ENCODE data around the gene BARHL1. TPM values are rescaled to one million over a fixed set of nuclear protein-coding genes. Genes with fewer than 3 reads are reported as not detected.

The BARHL1 gene
- total and polyA plus RNA-seq, 2 experiments from 2014 or later: not detected

- H3K4me1 ChIP-seq (ENCODE audit: low read depth): peaks cover 3% of the 10 kb centered on the region
- peaks cover 5% of the 10 kb centered on the region for H3K36me3 ChIP-seq
- no peak overlapping the region for H3K4me3 ChIP-seq
- no peak overlapping the region for H3K27ac ChIP-seq
- no peak for TF ChIP-seq CTCF (IDR thresholded peaks at IDR 0.05; ENCODE audit: low read depth, low read length)
- DNase-seq (ENCODE audit: low read depth in 1 of 2, low spot score in 1 of 2): peak in 1 of 2 donors; percentile 42
- no peaks in the 10 kb centered on the region for H3K9me3 ChIP-seq (ENCODE audit: low read depth)
- H3K27me3 ChIP-seq: peaks cover 29% of the 10 kb centered on the region
These were observed 14.8 kb downstream of the BARHL1 start for GRCh38 chr9:132597073-132597775.

- no peaks in the 10 kb centered on the region for H3K9me3 ChIP-seq (ENCODE audit: low read depth)
- H3K4me1 ChIP-seq (ENCODE audit: low read depth): peaks cover 3% of the 10 kb centered on the region
- no peak for DNase-seq (ENCODE audit: low read depth in 1 of 2, low spot score in 1 of 2)
- H3K27me3 ChIP-seq: peaks cover 7% of the 10 kb centered on the region
- H3K4me3 ChIP-seq: no peak overlapping the region
- H3K27ac ChIP-seq: no peak overlapping the region
- no peaks in the 10 kb centered on the region for H3K36me3 ChIP-seq
- TF ChIP-seq CTCF (IDR thresholded peaks at IDR 0.05; ENCODE audit: low read depth, low read length): no peak
These were observed 18.0 kb downstream of the BARHL1 start for GRCh38 chr9:132600326-132600984.

- Histone ChIP-seq H3K36me3 (no peaks in the 10 kb centered on the region), H3K4me1 (ENCODE audit: low read depth) (peaks cover 1% of the 10 kb centered on the region), H3K9me3 (ENCODE audit: low read depth) (no peaks in the 10 kb centered on the region), H3K4me3 (no peak overlapping the region), H3K27ac (no peak overlapping the region), H3K27me3 (no peaks in the 10 kb centered on the region)
- TF ChIP-seq CTCF (IDR thresholded peaks at IDR 0.05; ENCODE audit: low read depth, low read length): no peak
- no peak for DNase-seq (ENCODE audit: low read depth in 1 of 2, low spot score in 1 of 2)
These were observed 19.8 kb downstream of the BARHL1 start for GRCh38 chr9:132602207-132602606.

- H3K27me3 ChIP-seq: no peaks in the 10 kb centered on the region
- DNase-seq (ENCODE audit: low read depth in 1 of 2, low spot score in 1 of 2): no peak
- no peak overlapping the region for H3K27ac ChIP-seq
- no peaks in the 10 kb centered on the region for H3K36me3 ChIP-seq
- no peak overlapping the region for H3K4me3 ChIP-seq
- no peaks in the 10 kb centered on the region for H3K4me1 ChIP-seq (ENCODE audit: low read depth)
- no peak for TF ChIP-seq CTCF (IDR thresholded peaks at IDR 0.05; ENCODE audit: low read depth, low read length)
- no peaks in the 10 kb centered on the region for H3K9me3 ChIP-seq (ENCODE audit: low read depth)
These were observed 23.0 kb downstream of the BARHL1 start for GRCh38 chr9:132605387-132605786.

GRCh38 chr9:132606066-132606465 lies 23.7 kb downstream of the BARHL1 start:
- no peak overlapping the region for H3K4me3 ChIP-seq
- no peaks in the 10 kb centered on the region for H3K4me1 ChIP-seq (ENCODE audit: low read depth)
- no peak for DNase-seq (ENCODE audit: low read depth in 1 of 2, low spot score in 1 of 2)
- no peak overlapping the region for H3K27ac ChIP-seq
- H3K36me3 ChIP-seq: peaks cover 3% of the 10 kb centered on the region
- no peaks in the 10 kb centered on the region for H3K9me3 ChIP-seq (ENCODE audit: low read depth)
- no peak for TF ChIP-seq CTCF (IDR thresholded peaks at IDR 0.05; ENCODE audit: low read depth, low read length)
- H3K27me3 ChIP-seq: no peaks in the 10 kb centered on the region

Data from cardiac muscle cell (in vitro differentiated cells and primary cell).